Neural progenitor cell (in vitro differentiated cells): Measurements from ENCODE around the gene LATS1. TPM values are rescaled to one million over a fixed set of nuclear protein-coding genes. Genes with fewer than 3 reads are reported as not detected.

Source experiments
- DNase-seq: peaks from one replicate; pipeline ENCODE4 v3.0.0-alpha.2; 2016; ENCODE audit warnings: low spot score
- H2AFZ ChIP-seq: fragments of 200-600 bp; sonication (generic); replicated peaks from 2 replicates; pipeline ENCODE4 v1.6.1; 2016; ENCODE audit warnings: antibody characterized with exemption
- H3F3A ChIP-seq: fragments of 200-600 bp; sonication (generic); 2 replicates; pipeline ENCODE4 v1.6.1; 2016; ENCODE audit warnings: antibody characterized with exemption, low read depth
- H3K27ac ChIP-seq: fragments of 200-600 bp; sonication (generic); 2 replicates; pipeline ENCODE4 v1.5.1; 2016; ENCODE audit warnings: mild to moderate bottlenecking
- H3K27me3 ChIP-seq: fragments of 200-600 bp; sonication (generic); 2 replicates; pipeline ENCODE4 v1.6.1; 2016; ENCODE audit warnings: mild to moderate bottlenecking, moderate library complexity
- H3K36me3 ChIP-seq: fragments of 200-600 bp; sonication (generic); 2 replicates; pipeline ENCODE4 v1.5.1; 2016
- H3K4me1 ChIP-seq: fragments of 200-600 bp; sonication (generic); 2 replicates; pipeline ENCODE4 v1.6.1; 2016; ENCODE audit warnings: mixed run types
- H3K4me2 ChIP-seq: fragments of 200-600 bp; sonication (generic); 2 replicates; pipeline ENCODE4 v1.6.1; 2016
- H3K4me3 ChIP-seq: fragments of 200-600 bp; sonication (generic); 2 replicates; pipeline ENCODE4 v1.5.1; 2016
- H3K79me2 ChIP-seq: fragments of 200-600 bp; sonication (generic); 2 replicates; pipeline ENCODE4 v1.6.1; 2016; ENCODE audit warnings: low read depth
- H3K9ac ChIP-seq: fragments of 200-600 bp; sonication (generic); 2 replicates; pipeline ENCODE4 v1.6.1; 2016
- H3K9me3 ChIP-seq: fragments of 200-600 bp; sonication (generic); 2 replicates; pipeline ENCODE4 v1.5.1; 2016; ENCODE audit warnings: low read depth
- H4K20me1 ChIP-seq: fragments of 200-600 bp; sonication (generic); 2 replicates; pipeline ENCODE4 v1.6.1; 2016; ENCODE audit warnings: low read depth
- H3K27ac Mint-ChIP-seq: 3 replicates; pipeline ENCODE4 v1.8.0; 2021; ENCODE audit warnings: mixed read lengths
- H3K27me3 Mint-ChIP-seq: 2 replicates; pipeline ENCODE4 v1.8.0; 2022; ENCODE audit warnings: low read depth, mild to moderate bottlenecking, inconsistent platforms, moderate library complexity, mixed read lengths; ENCODE audit not compliant: insufficient read depth
- H3K36me3 Mint-ChIP-seq: 3 replicates; pipeline ENCODE4 v1.8.0; 2021; ENCODE audit warnings: mixed read lengths
- H3K4me1 Mint-ChIP-seq: 3 replicates; pipeline ENCODE4 v1.8.0; 2021; ENCODE audit warnings: mixed read lengths
- H3K4me3 Mint-ChIP-seq: 3 replicates; pipeline ENCODE4 v1.8.0; 2021; ENCODE audit warnings: mild to moderate bottlenecking, moderate library complexity, mixed read lengths
- H3K9me3 Mint-ChIP-seq: 3 replicates; pipeline ENCODE4 v1.8.0; 2020; ENCODE audit warnings: mixed read lengths
- CTCF ChIP-seq: fragments of 200-600 bp; sonication (generic); IDR thresholded peaks from 2 replicates; pipeline ENCODE4 v1.5.1; 2017; ENCODE audit warnings: antibody characterized with exemption, mild to moderate bottlenecking
- EZH2 ChIP-seq: fragments of 200-600 bp; sonication (generic); IDR thresholded peaks from 2 replicates; pipeline ENCODE4 v1.6.1; 2017; ENCODE audit warnings: antibody characterized with exemption, mild to moderate bottlenecking, moderate library complexity
- EZH2phosphoT487 ChIP-seq: fragments of 200-600 bp; sonication (generic); IDR thresholded peaks from 2 replicates; pipeline ENCODE4 v1.6.1; 2017; ENCODE audit warnings: antibody characterized with exemption
- total RNA-seq: library from RNA; depleted of rRNA; stranded (reverse); fragments of >200 nt; gene quantifications from 2 replicates; pipeline ENCODE4 v1.2.3, GENCODE V29; 2015; ENCODE audit warnings: low replicate concordance

The LATS1 gene
- total RNA-seq, 1 donor from 2014 or later, result 28.0 TPM

GRCh38 chr6:149728499-149729234 is 10.8 kb upstream of the LATS1 start:
- no peak overlapping the region for H3K27ac Mint-ChIP-seq
- H3K27ac ChIP-seq, result no peak overlapping the region
- H3K4me2 ChIP-seq, result no peak overlapping the region
- H3K4me1 Mint-ChIP-seq, result no peaks in the 10 kb centered on the region
- no peaks in the 10 kb centered on the region for H3K79me2 ChIP-seq
- H3F3A ChIP-seq, result no peaks in the 10 kb centered on the region
- no peak for TF ChIP-seq EZH2
- no peak for TF ChIP-seq CTCF
- no peak for TF ChIP-seq EZH2phosphoT487
- peaks cover 9% of the 10 kb centered on the region for H3K36me3 Mint-ChIP-seq
- no peaks in the 10 kb centered on the region for H4K20me1 ChIP-seq
- H3K4me1 ChIP-seq, result no peaks in the 10 kb centered on the region
- H3K36me3 ChIP-seq, result peaks cover 6% of the 10 kb centered on the region
- no peak overlapping the region for H3K4me3 Mint-ChIP-seq
- no peaks in the 10 kb centered on the region for H3K9me3 ChIP-seq
- H2AFZ ChIP-seq, result no peak overlapping the region
- H3K27me3 ChIP-seq, result no peaks in the 10 kb centered on the region
- H3K4me3 ChIP-seq, result no peak overlapping the region
- no peak overlapping the region for H3K9ac ChIP-seq
- no peaks in the 10 kb centered on the region for H3K9me3 Mint-ChIP-seq
- no peak for DNase-seq
- no peaks in the 10 kb centered on the region for H3K27me3 Mint-ChIP-seq

GRCh38 chr6:149727793-149728498 is 10.0 kb upstream of the LATS1 start:
- no peaks in the 10 kb centered on the region for H3K9me3 ChIP-seq
- H3K4me3 Mint-ChIP-seq, result no peak overlapping the region
- H3K36me3 ChIP-seq, result peaks cover 6% of the 10 kb centered on the region
- H2AFZ ChIP-seq, result no peak overlapping the region
- no peak overlapping the region for H3K4me3 ChIP-seq
- no peaks in the 10 kb centered on the region for H3K4me1 ChIP-seq
- H3K27ac ChIP-seq, result no peak overlapping the region
- no peaks in the 10 kb centered on the region for H3F3A ChIP-seq
- H3K9me3 Mint-ChIP-seq, result no peaks in the 10 kb centered on the region
- no peaks in the 10 kb centered on the region for H4K20me1 ChIP-seq
- H3K27me3 ChIP-seq, result no peaks in the 10 kb centered on the region
- no peaks in the 10 kb centered on the region for H3K27me3 Mint-ChIP-seq
- TF ChIP-seq EZH2, result no peak
- no peak for TF ChIP-seq EZH2phosphoT487
- TF ChIP-seq CTCF, result no peak
- H3K36me3 Mint-ChIP-seq, result peaks cover 9% of the 10 kb centered on the region
- H3K27ac Mint-ChIP-seq, result no peak overlapping the region
- no peaks in the 10 kb centered on the region for H3K79me2 ChIP-seq
- no peaks in the 10 kb centered on the region for H3K4me1 Mint-ChIP-seq
- no peak for DNase-seq
- no peak overlapping the region for H3K9ac ChIP-seq
- no peak overlapping the region for H3K4me2 ChIP-seq

- Mint-ChIP-seq H3K36me3 (peaks cover 9% of the 10 kb centered on the region), H3K4me3 (no peak overlapping the region), H3K9me3 (no peaks in the 10 kb centered on the region), H3K4me1 (no peaks in the 10 kb centered on the region), H3K27ac (no peak overlapping the region), H3K27me3 (peaks cover 3% of the 10 kb centered on the region)
- H3K27ac ChIP-seq, result no peak overlapping the region
- no peak overlapping the region for H2AFZ ChIP-seq
- no peaks in the 10 kb centered on the region for H3K4me1 ChIP-seq
- TF ChIP-seq EZH2phosphoT487 (no peak), EZH2 (no peak), CTCF (no peak)
- H3F3A ChIP-seq, result no peaks in the 10 kb centered on the region
- H4K20me1 ChIP-seq, result no peaks in the 10 kb centered on the region
- no peaks in the 10 kb centered on the region for H3K9me3 ChIP-seq
- no peak overlapping the region for H3K4me2 ChIP-seq
- no peaks in the 10 kb centered on the region for H3K79me2 ChIP-seq
- DNase-seq, result no peak
- H3K27me3 ChIP-seq, result no peaks in the 10 kb centered on the region
- no peak overlapping the region for H3K4me3 ChIP-seq
- H3K36me3 ChIP-seq, result no peaks in the 10 kb centered on the region
- no peak overlapping the region for H3K9ac ChIP-seq
These were observed 7.9 kb upstream of the LATS1 start for GRCh38 chr6:149725785-149726184.
